GM19099 (cell line): ENCODE results near the gene SLC39A5.

ENCODE experiments used
- POLR2A ChIP-seq: IDR thresholded peaks from 3 replicates; pipeline ENCODE4 v1.6.1; 2011; ENCODE audit warnings: low read depth; ENCODE audit not compliant: insufficient read length; ENCODE audit errors: extremely low read depth

Gene SLC39A5

GRCh38 chr12:56286044-56286830 lies 56.4 kb downstream of the SLC39A5 start:
- no peak for TF ChIP-seq POLR2A
